NCI-H446 treated with DMSO at 0.1 percent for 48 hours (cell line): ENCODE results near the gene NINL.

Source experiments
- DNase-seq: peaks from one replicate; lab custom pipeline; 2025; lab: John Stamatoyannopoulos, UW

The NINL gene

DNA sequence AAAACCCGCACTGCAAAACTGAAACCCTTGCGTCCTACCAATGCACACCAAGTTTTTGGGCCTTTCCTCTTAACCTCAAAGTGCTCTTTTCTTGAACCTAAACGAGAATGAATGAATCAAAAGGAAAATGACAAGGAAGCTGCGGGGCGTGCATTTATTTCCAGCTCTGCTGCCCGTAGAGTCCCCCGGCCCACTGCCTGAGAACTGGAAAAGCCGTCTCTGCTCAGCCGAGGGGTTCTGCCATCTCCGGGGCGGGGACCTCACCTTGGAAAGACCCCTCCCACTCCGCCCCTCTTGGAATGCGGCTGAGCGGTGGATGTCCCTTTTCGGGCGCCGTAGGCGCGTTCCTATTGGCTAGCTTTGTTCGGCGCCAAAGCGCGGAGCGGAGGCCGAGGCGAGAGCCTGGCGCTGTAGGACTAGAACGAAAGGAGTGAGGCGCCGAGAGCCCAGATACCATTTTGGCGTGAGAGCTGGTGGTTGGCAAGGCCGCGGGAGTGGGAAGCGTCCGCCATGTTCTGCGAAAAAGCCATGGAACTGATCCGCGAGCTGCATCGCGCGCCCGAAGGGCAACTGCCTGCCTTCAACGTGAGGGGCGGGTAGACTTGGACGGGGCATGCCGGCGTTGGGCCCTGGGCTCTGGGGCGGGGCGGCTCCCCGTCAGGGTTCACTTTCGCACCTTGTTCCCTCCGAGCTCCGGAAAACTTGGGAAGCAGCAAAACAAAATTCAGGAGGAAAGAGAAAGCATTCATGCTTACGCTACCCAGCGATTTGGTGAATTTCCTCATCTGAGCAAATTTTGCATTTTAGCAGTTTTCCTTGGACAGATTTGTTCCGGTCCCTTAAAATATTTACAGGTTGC, 177.8 kb downstream of the NINL start, which contains the start of gene GINS1:
TSS of gene GINS1 (plus strand) at position 363 of the 859 bp plus-strand sequence. CDS start at position 511, 148 bp downstream.
- DNase-seq = peak; percentile 89
